H1 (cell line): ENCODE measurements around the gene ASIC2. TPM values are rescaled to one million over a fixed set of nuclear protein-coding genes. Genes with fewer than 3 reads are reported as not detected.

Source experiments
- CTCF ChIA-PET: fragments of 300-600 bp; sonication (Branson Sonifier 250); formaldehyde crosslinking; loops from one replicate; lab custom pipeline; 2021; ENCODE audit not compliant: partially characterized antibody; lab: Charles Lee
- POLR2A ChIA-PET: fragments of 300-600 bp; sonication (Branson Sonifier 250); formaldehyde crosslinking; loops from one replicate; lab custom pipeline; 2021; ENCODE audit warnings: inconsistent platforms; ENCODE audit not compliant: partially characterized antibody; lab: Charles Lee
- DNase-seq, 2 experiments: peaks; one replicate each; pipeline versions ENCODE4 v3.0.0 to v3.0.0-alpha.2; 2010 to 2022; ENCODE audit warnings: low spot score in 2 of 2, low read depth in 1 of 2, mixed read lengths in 1 of 2
- FAIRE-seq: peaks from 2 replicates; lab custom pipeline; 2011; peaks lifted over from hg19 to GRCh38; lab: Jason Lieb, UNC
- H2AFZ ChIP-seq: 2 replicates; pipeline ENCODE4 v1.8.1; 2012; ENCODE audit warnings: low read length, inconsistent platforms
- H2AK5ac ChIP-seq: 2 replicates; pipeline ENCODE4 v1.6.1; 2013; ENCODE audit warnings: low read depth, low read length
- H2BK120ac ChIP-seq: replicated peaks from 2 replicates; pipeline ENCODE3; 2013; ENCODE audit warnings: low read depth, low read length, inconsistent platforms
- H2BK12ac ChIP-seq: 2 replicates; pipeline ENCODE4 v1.6.1; 2013; ENCODE audit warnings: low read depth, low read length
- H2BK15ac ChIP-seq: 2 replicates; pipeline ENCODE4 v1.6.1; 2013; ENCODE audit warnings: low read length
- H2BK20ac ChIP-seq: 2 replicates; pipeline ENCODE4 v1.6.1; 2013; ENCODE audit warnings: low read length
- H2BK5ac ChIP-seq: 2 replicates; pipeline ENCODE4 v1.6.1; 2013; ENCODE audit warnings: low read depth, low read length
- H3K14ac ChIP-seq: 2 replicates; pipeline ENCODE4 v1.6.1; 2013; ENCODE audit warnings: inconsistent platforms; ENCODE audit not compliant: insufficient read length
- H3K18ac ChIP-seq: 2 replicates; pipeline ENCODE4 v1.6.1; 2013; ENCODE audit warnings: low read length; ENCODE audit errors: extremely low read depth
- H3K23ac ChIP-seq: 2 replicates; pipeline ENCODE4 v1.6.1; 2013; ENCODE audit warnings: inconsistent platforms; ENCODE audit not compliant: insufficient read length
- H3K23me2 ChIP-seq: 2 replicates; pipeline ENCODE4 v1.6.1; 2013; ENCODE audit warnings: low read depth, low read length
- H3K27ac ChIP-seq: 2 replicates; pipeline ENCODE4 v1.6.1; 2011; ENCODE audit warnings: low read depth, low read length, inconsistent platforms
- H3K27me3 ChIP-seq, 4 experiments: replicated peaks in 1 of 4; 1 replicate in 1 of 4; 2 replicates in 3 of 4; pipeline versions ENCODE4 v1.6.1 to v1.8.1; 2011 to 2013; ENCODE audit warnings: low read length in 3 of 4, mild to moderate bottlenecking in 3 of 4, inconsistent platforms in 2 of 4, mixed read lengths in 2 of 4, moderate library complexity in 1 of 4; ENCODE audit not compliant: control insufficient read depth in 3 of 4, insufficient read depth in 3 of 4; ENCODE audit errors: extremely low read depth in 1 of 4
- H3K36me3 ChIP-seq, 4 experiments: 2 replicates each; pipeline versions ENCODE4 v1.6.1 to v1.8.1; 2011 to 2013; ENCODE audit warnings: mild to moderate bottlenecking in 4 of 4, low read length in 3 of 4, moderate library complexity in 2 of 4, control low read depth in 1 of 4, inconsistent platforms in 1 of 4; ENCODE audit not compliant: insufficient read depth in 4 of 4, control insufficient read depth in 2 of 4
- H3K4ac ChIP-seq: replicated peaks from 2 replicates; pipeline ENCODE3; 2013; ENCODE audit warnings: low read length, low read depth, mixed read lengths, inconsistent platforms; ENCODE audit not compliant: insufficient read length
- H3K4me1 ChIP-seq, 4 experiments: replicated peaks in 1 of 4; 1 replicate in 1 of 4; 2 replicates in 3 of 4; pipeline versions ENCODE4 v1.6.1 to v1.8.1; 2011 to 2013; ENCODE audit warnings: low read length in 3 of 4, inconsistent platforms in 2 of 4, mixed read lengths in 1 of 4; ENCODE audit not compliant: insufficient read depth in 4 of 4, control insufficient read depth in 3 of 4
- H3K4me2 ChIP-seq, 2 experiments: 2 replicates each; pipeline versions ENCODE4 v1.6.1 to v1.8.1; 2011 to 2013; ENCODE audit warnings: low read depth in 2 of 2, low read length in 2 of 2, control low read depth in 1 of 2, inconsistent platforms in 1 of 2, mild to moderate bottlenecking in 1 of 2; ENCODE audit not compliant: insufficient read depth in 1 of 2
- H3K4me3 ChIP-seq, 4 experiments: fragments of 200-600, 300-600 bp in 1 of 4; sonication (generic), shearing (Covaris generic), sonication (Bioruptor Twin) in 1 of 4; 2 replicates each; pipeline versions ENCODE4 v1.5.1 to v1.8.1; 2011 to 2016; ENCODE audit warnings: low read length in 4 of 4, low read depth in 3 of 4, control low read depth in 2 of 4, inconsistent platforms in 2 of 4, mild to moderate bottlenecking in 2 of 4, mixed read lengths in 1 of 4, moderate library complexity in 1 of 4; ENCODE audit not compliant: insufficient read depth in 2 of 4; ENCODE audit errors: extremely low read depth in 1 of 4
- H3K56ac ChIP-seq: replicated peaks from 2 replicates; pipeline ENCODE3; 2013; ENCODE audit warnings: low read depth, mild to moderate bottlenecking, mixed read lengths, low read length, inconsistent platforms; ENCODE audit not compliant: insufficient read length
- H3K79me1 ChIP-seq: 2 replicates; pipeline ENCODE4 v1.6.1; 2013; ENCODE audit warnings: low read depth, low read length, control low read depth
- H3K79me2 ChIP-seq, 2 experiments: 2 replicates each; pipeline versions ENCODE4 v1.6.1 to v1.8.1; 2012 to 2013; ENCODE audit warnings: low read length in 2 of 2, mild to moderate bottlenecking in 2 of 2, inconsistent platforms in 1 of 2; ENCODE audit not compliant: insufficient read depth in 2 of 2, control insufficient read depth in 1 of 2
- H3K9ac ChIP-seq, 4 experiments: replicated peaks in 1 of 4; 1 replicate in 1 of 4; 2 replicates in 3 of 4; pipeline versions ENCODE4 v1.6.1 to v1.8.1; 2011 to 2013; ENCODE audit warnings: low read depth in 3 of 4, low read length in 3 of 4, control low read depth in 2 of 4, mild to moderate bottlenecking in 2 of 4, moderate library complexity in 2 of 4, inconsistent platforms in 1 of 4; ENCODE audit errors: extremely low read depth in 1 of 4
- H3K9me3 ChIP-seq, 2 experiments: 2 replicates each; pipeline versions ENCODE4 v1.6.1 to v1.8.1; 2012 to 2013; ENCODE audit warnings: mild to moderate bottlenecking in 2 of 2, moderate library complexity in 2 of 2, control low read depth in 1 of 2, inconsistent platforms in 1 of 2, low read depth in 1 of 2, low read length in 1 of 2, mixed read lengths in 1 of 2; ENCODE audit not compliant: insufficient read depth in 2 of 2
- H4K20me1 ChIP-seq, 2 experiments: replicated peaks in 1 of 2; 2 replicates each; pipeline versions ENCODE3 to v1.8.1; 2011 to 2013; ENCODE audit warnings: inconsistent platforms in 2 of 2, low read length in 2 of 2, mild to moderate bottlenecking in 1 of 2; ENCODE audit not compliant: insufficient read depth in 2 of 2, control insufficient read depth in 1 of 2
- H4K5ac ChIP-seq: 2 replicates; pipeline ENCODE4 v1.6.1; 2013; ENCODE audit warnings: low read length, low read depth, mixed read lengths, inconsistent platforms; ENCODE audit not compliant: insufficient read length
- H4K8ac ChIP-seq: 2 replicates; pipeline ENCODE4 v1.8.0; 2013; ENCODE audit warnings: mild to moderate bottlenecking, moderate library complexity, low read length, inconsistent platforms; ENCODE audit not compliant: insufficient read depth; ENCODE audit errors: extremely low read depth
- H4K91ac ChIP-seq: replicated peaks from 2 replicates; pipeline ENCODE3; 2013; ENCODE audit warnings: low read length, mixed read lengths, inconsistent platforms; ENCODE audit not compliant: insufficient read length
- ASH2L ChIP-seq: fragments of 200-600, 300-600 bp; sonication (generic); IDR thresholded peaks from one replicate; pipeline ENCODE4 v1.7.1; 2017; ENCODE audit warnings: low read length
- ATF3 ChIP-seq: IDR thresholded peaks from 2 replicates; pipeline ENCODE4 v1.6.1; 2011; ENCODE audit warnings: low read depth, mild to moderate bottlenecking, low read length; ENCODE audit not compliant: insufficient read depth
- BRCA1 ChIP-seq: IDR thresholded peaks from 2 replicates; pipeline ENCODE4 v1.6.1; 2012; ENCODE audit warnings: low read depth, low read length, improper control_type of control experiment
- CEBPB ChIP-seq: IDR thresholded peaks from 2 replicates; pipeline ENCODE4 v1.6.1; 2012; ENCODE audit warnings: low read depth, low read length
- EZH2 ChIP-seq: fragments of 200-600 bp; sonication (generic); IDR thresholded peaks from 2 replicates; pipeline ENCODE4 v1.7.1; 2012; ENCODE audit warnings: low read depth, mild to moderate bottlenecking, moderate library complexity, low read length, inconsistent platforms; ENCODE audit not compliant: severe bottlenecking
- HDAC6 ChIP-seq: IDR thresholded peaks from one replicate; pipeline ENCODE4 v1.7.1; 2012; ENCODE audit warnings: low read depth, mild to moderate bottlenecking, inconsistent platforms, low read length, moderate library complexity
- JUN ChIP-seq: IDR thresholded peaks from 2 replicates; pipeline ENCODE4 v1.6.1; 2011; ENCODE audit warnings: low read depth, mild to moderate bottlenecking, improper control_type of control experiment, low read length
- KDM4A ChIP-seq: IDR thresholded peaks from one replicate; pipeline ENCODE4 v1.7.1; 2012; ENCODE audit warnings: low read depth, mild to moderate bottlenecking, moderate library complexity, low read length, inconsistent platforms; ENCODE audit not compliant: severe bottlenecking
- NANOG ChIP-seq: IDR thresholded peaks from 2 replicates; pipeline ENCODE4 v1.6.1; 2011; ENCODE audit warnings: low read length, low read depth, mild to moderate bottlenecking, inconsistent platforms; ENCODE audit not compliant: insufficient read depth, poor library complexity, severe bottlenecking
- PHF8 ChIP-seq: fragments of 200-600 bp; sonication (generic); conservative IDR thresholded peaks from 2 replicates; pipeline ENCODE4 v1.7.1; 2012; ENCODE audit warnings: low read depth, mild to moderate bottlenecking, inconsistent platforms, low read length, moderate library complexity
- POLR2AphosphoS5 ChIP-seq: IDR thresholded peaks from 2 replicates; pipeline ENCODE4 v1.6.1; 2011; ENCODE audit warnings: low read depth, low read length
- SIX5 ChIP-seq: IDR thresholded peaks from 2 replicates; pipeline ENCODE4 v1.6.1; 2011; ENCODE audit warnings: mild to moderate bottlenecking, low read depth, low read length
- SP4 ChIP-seq: IDR thresholded peaks from 2 replicates; pipeline ENCODE4 v1.6.1; 2012; ENCODE audit warnings: low read length, inconsistent platforms
- WGBS, 2 experiments: shearing (Covaris generic) in 1 of 2; methylation state at CpG; one replicate each; pipeline versions ENCODE4 v1.1.6 to v1.1.7; 2013 to 2015; ENCODE audit warnings: low lambda C conversion rate in 2 of 2, mixed read lengths in 2 of 2, inconsistent platforms in 1 of 2, low coverage in 1 of 2, missing lambda C conversion rate in 1 of 2; ENCODE audit not compliant: insufficient replicate concordance in 2 of 2, insufficient coverage in 1 of 2, insufficient read length in 1 of 2; ENCODE audit errors: extremely low coverage in 1 of 2, missing lambda C conversion rate in 1 of 2; 5-methylcytosine and 5-hydroxymethylcytosine counted together
- polyA plus RNA-seq, 7 experiments: library from polyadenylated mRNA; depleted of rRNA in 3 of 7; stranded (reverse) in 5 of 7; unstranded in 2 of 7; fragments of >200 nt in 5 of 7; fragments of 200-250 nt in 2 of 7; gene quantifications; 1 replicate in 5 of 7; 2 replicates in 1 of 7; 4 replicates in 1 of 7; pipeline versions ENCODE4 v1.2.1 to v1.2.3, GENCODE V29; 2011 to 2013; ENCODE audit warnings: missing spikeins in 2 of 7, mixed read lengths in 2 of 7
- total RNA-seq: library from RNA; stranded (reverse); fragmentation: NEBNext Ultra II Directional; extraction: Animal tissue kit (Norgen Biotek cat#: 25700); gene quantifications from 2 replicates; pipeline ENCODE4 v1.2.1, GENCODE V29; 2021

Gene ASIC2
- total and polyA plus RNA-seq, 2 of the 8 experiments (the other 6 are each of a cell fraction or from before 2014, with no cell fraction given) = 0.86 to 1.2 TPM

- Histone ChIP-seq H3K36me3 (no peaks in the 10 kb centered on the region), H3K27ac (no peak overlapping the region), H3K4ac (no peak overlapping the region), H2BK5ac (no peak overlapping the region), H4K8ac (no peak overlapping the region), H2AK5ac (no peak overlapping the region), H2BK120ac (no peak overlapping the region), H3K9ac (no peak overlapping the region), H3K4me3 (no peak overlapping the region), H4K5ac (no peak overlapping the region), H3K23me2 (no peaks in the 10 kb centered on the region), H3K18ac (no peak overlapping the region), H2BK15ac (no peak overlapping the region), H3K14ac (no peak overlapping the region), H3K23ac (no peak overlapping the region), H2AFZ (no peak overlapping the region), H3K27me3 (no peaks in the 10 kb centered on the region), H3K4me1 (no peaks in the 10 kb centered on the region), H2BK20ac (no peak overlapping the region), H3K79me2 (no peaks in the 10 kb centered on the region), H4K91ac (no peak overlapping the region), H3K79me1 (no peaks in the 10 kb centered on the region), H4K20me1 (no peaks in the 10 kb centered on the region), H2BK12ac (no peak overlapping the region), H3K56ac (no peak overlapping the region), H3K9me3 (no peaks in the 10 kb centered on the region), H3K4me2 (no peak overlapping the region)
- FAIRE-seq = no peak
- no peak for DNase-seq
- no peak for TF ChIP-seq SP4
- TF ChIP-seq PHF8 = no peak
- no peak for TF ChIP-seq EZH2
- no peak for TF ChIP-seq CEBPB
- no peak for TF ChIP-seq SIX5
- TF ChIP-seq POLR2AphosphoS5 = no peak
- TF ChIP-seq JUN = no peak
- no peak for TF ChIP-seq ASH2L
- no peak for TF ChIP-seq BRCA1
- no peak for TF ChIP-seq ATF3
- no peak for TF ChIP-seq HDAC6
- no peak for TF ChIP-seq NANOG
- TF ChIP-seq KDM4A = no peak
- 69% methylated on average over 6 of the region's 7 CpGs; no CpG with 5 or more reads in 1 of the 2 experiments for WGBS, 2 experiments
- CTCF ChIA-PET = interaction anchor here (1.5 kb wide), 1 partner anchor 34 kb away, joined by 3 read pairs; no protein-coding TSS in a partner anchor
- POLR2A ChIA-PET = no interaction called here
These were observed 219.7 kb downstream of the ASIC2 start for GRCh38 chr17:33073416-33073815.
